H1 (cell line): ENCODE results near the gene TGFB1. TPM values are rescaled to one million over a fixed set of nuclear protein-coding genes. Genes with fewer than 3 reads are reported as not detected.

Experiments used
- CTCF ChIA-PET: fragments of 300-600 bp; sonication (Branson Sonifier 250); formaldehyde crosslinking; loops from one replicate; lab custom pipeline; 2021; ENCODE audit not compliant: partially characterized antibody; lab: Charles Lee
- POLR2A ChIA-PET: fragments of 300-600 bp; sonication (Branson Sonifier 250); formaldehyde crosslinking; loops from one replicate; lab custom pipeline; 2021; ENCODE audit warnings: inconsistent platforms; ENCODE audit not compliant: partially characterized antibody; lab: Charles Lee
- DNase-seq, 2 experiments: peaks; one replicate each; pipeline versions ENCODE4 v3.0.0 to v3.0.0-alpha.2; 2010 to 2022; ENCODE audit warnings: low spot score in 2 of 2, low read depth in 1 of 2, mixed read lengths in 1 of 2
- FAIRE-seq: peaks from 2 replicates; lab custom pipeline; 2011; peaks lifted over from hg19 to GRCh38; lab: Jason Lieb, UNC
- H2AFZ ChIP-seq: 2 replicates; pipeline ENCODE4 v1.8.1; 2012; ENCODE audit warnings: low read length, inconsistent platforms
- H2AK5ac ChIP-seq: 2 replicates; pipeline ENCODE4 v1.6.1; 2013; ENCODE audit warnings: low read depth, low read length
- H2BK120ac ChIP-seq: replicated peaks from 2 replicates; pipeline ENCODE3; 2013; ENCODE audit warnings: low read depth, low read length, inconsistent platforms
- H2BK12ac ChIP-seq: 2 replicates; pipeline ENCODE4 v1.6.1; 2013; ENCODE audit warnings: low read depth, low read length
- H2BK15ac ChIP-seq: 2 replicates; pipeline ENCODE4 v1.6.1; 2013; ENCODE audit warnings: low read length
- H2BK20ac ChIP-seq: 2 replicates; pipeline ENCODE4 v1.6.1; 2013; ENCODE audit warnings: low read length
- H2BK5ac ChIP-seq: 2 replicates; pipeline ENCODE4 v1.6.1; 2013; ENCODE audit warnings: low read depth, low read length
- H3K14ac ChIP-seq: 2 replicates; pipeline ENCODE4 v1.6.1; 2013; ENCODE audit warnings: inconsistent platforms; ENCODE audit not compliant: insufficient read length
- H3K18ac ChIP-seq: 2 replicates; pipeline ENCODE4 v1.6.1; 2013; ENCODE audit warnings: low read length; ENCODE audit errors: extremely low read depth
- H3K23ac ChIP-seq: 2 replicates; pipeline ENCODE4 v1.6.1; 2013; ENCODE audit warnings: inconsistent platforms; ENCODE audit not compliant: insufficient read length
- H3K23me2 ChIP-seq: 2 replicates; pipeline ENCODE4 v1.6.1; 2013; ENCODE audit warnings: low read depth, low read length
- H3K27ac ChIP-seq: 2 replicates; pipeline ENCODE4 v1.6.1; 2011; ENCODE audit warnings: low read depth, low read length, inconsistent platforms
- H3K27me3 ChIP-seq, 4 experiments: replicated peaks in 1 of 4; 1 replicate in 1 of 4; 2 replicates in 3 of 4; pipeline versions ENCODE4 v1.6.1 to v1.8.1; 2011 to 2013; ENCODE audit warnings: low read length in 3 of 4, mild to moderate bottlenecking in 3 of 4, inconsistent platforms in 2 of 4, mixed read lengths in 2 of 4, moderate library complexity in 1 of 4; ENCODE audit not compliant: control insufficient read depth in 3 of 4, insufficient read depth in 3 of 4; ENCODE audit errors: extremely low read depth in 1 of 4
- H3K36me3 ChIP-seq, 4 experiments: 2 replicates each; pipeline versions ENCODE4 v1.6.1 to v1.8.1; 2011 to 2013; ENCODE audit warnings: mild to moderate bottlenecking in 4 of 4, low read length in 3 of 4, moderate library complexity in 2 of 4, control low read depth in 1 of 4, inconsistent platforms in 1 of 4; ENCODE audit not compliant: insufficient read depth in 4 of 4, control insufficient read depth in 2 of 4
- H3K4ac ChIP-seq: replicated peaks from 2 replicates; pipeline ENCODE3; 2013; ENCODE audit warnings: low read length, low read depth, mixed read lengths, inconsistent platforms; ENCODE audit not compliant: insufficient read length
- H3K4me1 ChIP-seq, 4 experiments: replicated peaks in 1 of 4; 1 replicate in 1 of 4; 2 replicates in 3 of 4; pipeline versions ENCODE4 v1.6.1 to v1.8.1; 2011 to 2013; ENCODE audit warnings: low read length in 3 of 4, inconsistent platforms in 2 of 4, mixed read lengths in 1 of 4; ENCODE audit not compliant: insufficient read depth in 4 of 4, control insufficient read depth in 3 of 4
- H3K4me2 ChIP-seq, 2 experiments: 2 replicates each; pipeline versions ENCODE4 v1.6.1 to v1.8.1; 2011 to 2013; ENCODE audit warnings: low read depth in 2 of 2, low read length in 2 of 2, control low read depth in 1 of 2, inconsistent platforms in 1 of 2, mild to moderate bottlenecking in 1 of 2; ENCODE audit not compliant: insufficient read depth in 1 of 2
- H3K4me3 ChIP-seq, 4 experiments: fragments of 200-600, 300-600 bp in 1 of 4; sonication (generic), shearing (Covaris generic), sonication (Bioruptor Twin) in 1 of 4; 2 replicates each; pipeline versions ENCODE4 v1.5.1 to v1.8.1; 2011 to 2016; ENCODE audit warnings: low read length in 4 of 4, low read depth in 3 of 4, control low read depth in 2 of 4, inconsistent platforms in 2 of 4, mild to moderate bottlenecking in 2 of 4, mixed read lengths in 1 of 4, moderate library complexity in 1 of 4; ENCODE audit not compliant: insufficient read depth in 2 of 4; ENCODE audit errors: extremely low read depth in 1 of 4
- H3K56ac ChIP-seq: replicated peaks from 2 replicates; pipeline ENCODE3; 2013; ENCODE audit warnings: low read depth, mild to moderate bottlenecking, mixed read lengths, low read length, inconsistent platforms; ENCODE audit not compliant: insufficient read length
- H3K79me1 ChIP-seq: 2 replicates; pipeline ENCODE4 v1.6.1; 2013; ENCODE audit warnings: low read depth, low read length, control low read depth
- H3K79me2 ChIP-seq, 2 experiments: 2 replicates each; pipeline versions ENCODE4 v1.6.1 to v1.8.1; 2012 to 2013; ENCODE audit warnings: low read length in 2 of 2, mild to moderate bottlenecking in 2 of 2, inconsistent platforms in 1 of 2; ENCODE audit not compliant: insufficient read depth in 2 of 2, control insufficient read depth in 1 of 2
- H3K9ac ChIP-seq, 4 experiments: replicated peaks in 1 of 4; 1 replicate in 1 of 4; 2 replicates in 3 of 4; pipeline versions ENCODE4 v1.6.1 to v1.8.1; 2011 to 2013; ENCODE audit warnings: low read depth in 3 of 4, low read length in 3 of 4, control low read depth in 2 of 4, mild to moderate bottlenecking in 2 of 4, moderate library complexity in 2 of 4, inconsistent platforms in 1 of 4; ENCODE audit errors: extremely low read depth in 1 of 4
- H3K9me3 ChIP-seq, 2 experiments: 2 replicates each; pipeline versions ENCODE4 v1.6.1 to v1.8.1; 2012 to 2013; ENCODE audit warnings: mild to moderate bottlenecking in 2 of 2, moderate library complexity in 2 of 2, control low read depth in 1 of 2, inconsistent platforms in 1 of 2, low read depth in 1 of 2, low read length in 1 of 2, mixed read lengths in 1 of 2; ENCODE audit not compliant: insufficient read depth in 2 of 2
- H4K20me1 ChIP-seq, 2 experiments: replicated peaks in 1 of 2; 2 replicates each; pipeline versions ENCODE3 to v1.8.1; 2011 to 2013; ENCODE audit warnings: inconsistent platforms in 2 of 2, low read length in 2 of 2, mild to moderate bottlenecking in 1 of 2; ENCODE audit not compliant: insufficient read depth in 2 of 2, control insufficient read depth in 1 of 2
- H4K5ac ChIP-seq: 2 replicates; pipeline ENCODE4 v1.6.1; 2013; ENCODE audit warnings: low read length, low read depth, mixed read lengths, inconsistent platforms; ENCODE audit not compliant: insufficient read length
- H4K8ac ChIP-seq: 2 replicates; pipeline ENCODE4 v1.8.0; 2013; ENCODE audit warnings: mild to moderate bottlenecking, moderate library complexity, low read length, inconsistent platforms; ENCODE audit not compliant: insufficient read depth; ENCODE audit errors: extremely low read depth
- H4K91ac ChIP-seq: replicated peaks from 2 replicates; pipeline ENCODE3; 2013; ENCODE audit warnings: low read length, mixed read lengths, inconsistent platforms; ENCODE audit not compliant: insufficient read length
- BRCA1 ChIP-seq: IDR thresholded peaks from 2 replicates; pipeline ENCODE4 v1.6.1; 2012; ENCODE audit warnings: low read depth, low read length, improper control_type of control experiment
- CBX8 ChIP-seq: fragments of 300-800, 300-1000 bp; sonication (generic); IDR thresholded peaks from 2 replicates; pipeline ENCODE4 v1.7.1; 2016; ENCODE audit warnings: low read depth, low read length, borderline replicate concordance
- CTBP2 ChIP-seq: IDR thresholded peaks from 2 replicates; pipeline ENCODE4 v1.7.0; 2011; ENCODE audit warnings: borderline replicate concordance, mild to moderate bottlenecking, moderate library complexity, mixed read lengths, low read length; ENCODE audit not compliant: insufficient read depth, insufficient read length
- KDM5A ChIP-seq: fragments of 200-600 bp; IDR thresholded peaks from 2 replicates; pipeline ENCODE4 v1.7.1; 2012; ENCODE audit warnings: mild to moderate bottlenecking, low read length, inconsistent platforms, mixed read lengths
- NRF1 ChIP-seq: IDR thresholded peaks from 2 replicates; pipeline ENCODE4 v1.6.1; 2011; ENCODE audit warnings: mild to moderate bottlenecking, low read depth, low read length, improper control_type of control experiment
- POLR2A ChIP-seq, 2 experiments: IDR thresholded peaks; 1 replicate in 1 of 2; 2 replicates in 1 of 2; pipeline ENCODE4 v1.6.1; 2011; ENCODE audit warnings: low read depth in 2 of 2, low read length in 2 of 2, mild to moderate bottlenecking in 2 of 2; ENCODE audit errors: control extremely low read depth in 1 of 2
- POU5F1 ChIP-seq: IDR thresholded peaks from 2 replicates; pipeline ENCODE4 v1.6.1; 2011; ENCODE audit warnings: low read depth, mild to moderate bottlenecking, low read length, moderate library complexity
- SIX5 ChIP-seq: IDR thresholded peaks from 2 replicates; pipeline ENCODE4 v1.6.1; 2011; ENCODE audit warnings: mild to moderate bottlenecking, low read depth, low read length
- SRF ChIP-seq: IDR thresholded peaks from 2 replicates; pipeline ENCODE4 v1.6.1; 2011; ENCODE audit warnings: mild to moderate bottlenecking, low read depth, low read length, moderate library complexity
- TBP ChIP-seq: IDR thresholded peaks from 2 replicates; pipeline ENCODE4 v1.6.1; 2011; ENCODE audit warnings: low read depth, low read length, improper control_type of control experiment
- WGBS, 2 experiments: shearing (Covaris generic) in 1 of 2; methylation state at CpG; one replicate each; pipeline versions ENCODE4 v1.1.6 to v1.1.7; 2013 to 2015; ENCODE audit warnings: low lambda C conversion rate in 2 of 2, mixed read lengths in 2 of 2, inconsistent platforms in 1 of 2, low coverage in 1 of 2, missing lambda C conversion rate in 1 of 2; ENCODE audit not compliant: insufficient replicate concordance in 2 of 2, insufficient coverage in 1 of 2, insufficient read length in 1 of 2; ENCODE audit errors: extremely low coverage in 1 of 2, missing lambda C conversion rate in 1 of 2; 5-methylcytosine and 5-hydroxymethylcytosine counted together
- polyA plus RNA-seq, 7 experiments: library from polyadenylated mRNA; depleted of rRNA in 3 of 7; stranded (reverse) in 5 of 7; unstranded in 2 of 7; fragments of >200 nt in 5 of 7; fragments of 200-250 nt in 2 of 7; gene quantifications; 1 replicate in 5 of 7; 2 replicates in 1 of 7; 4 replicates in 1 of 7; pipeline versions ENCODE4 v1.2.1 to v1.2.3, GENCODE V29; 2011 to 2013; ENCODE audit warnings: missing spikeins in 2 of 7, mixed read lengths in 2 of 7
- total RNA-seq: library from RNA; stranded (reverse); fragmentation: NEBNext Ultra II Directional; extraction: Animal tissue kit (Norgen Biotek cat#: 25700); gene quantifications from 2 replicates; pipeline ENCODE4 v1.2.1, GENCODE V29; 2021
- TF ChIP-seq, protein P1 (sequence below): IDR thresholded peaks from 2 replicates; pipeline ENCODE4 v1.6.1; 2012; ENCODE audit warnings: inconsistent platforms
- TF ChIP-seq, protein P2 (sequence below): IDR thresholded peaks from 2 replicates; pipeline ENCODE4 v1.6.1; 2011; ENCODE audit warnings: low read depth, mild to moderate bottlenecking, low read length; ENCODE audit not compliant: insufficient read depth

Gene TGFB1
- total and polyA plus RNA-seq, 2 of the 8 experiments (the other 6 are each of a cell fraction or from before 2014, with no cell fraction given), result 1.7 to 10.6 TPM

DNA sequence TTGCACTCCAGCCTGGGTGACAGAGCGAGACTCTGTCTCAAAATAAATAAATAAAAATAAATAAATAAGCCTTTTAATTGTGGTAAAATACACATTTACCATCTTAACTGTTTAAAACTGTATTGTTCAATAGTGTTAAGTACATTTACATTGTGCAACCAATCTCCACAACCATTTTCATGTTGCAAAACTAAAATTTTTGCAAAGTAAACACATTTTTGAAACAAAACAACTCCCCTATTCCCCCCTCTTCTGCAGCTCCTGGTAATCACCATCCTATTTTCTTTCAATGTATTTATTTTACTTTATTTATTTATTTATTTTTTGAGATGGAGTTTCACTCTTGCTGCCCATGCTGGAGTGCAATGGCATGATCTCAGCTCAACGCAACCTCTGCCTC, 16.0 kb upstream of the TGFB1 start:
- Histone ChIP-seq H3K9me3 (no peaks in the 10 kb centered on the region), H3K14ac (no peak overlapping the region), H2AK5ac (no peak overlapping the region), H4K5ac (no peak overlapping the region), H2BK120ac (no peak overlapping the region), H3K4ac (no peak overlapping the region), H3K23me2 (no peaks in the 10 kb centered on the region; the same call in 1 of the 2 replicates), H2AFZ (no peak overlapping the region), H3K27me3 (no peaks in the 10 kb centered on the region), H2BK15ac (no peak overlapping the region), H4K8ac (no peak overlapping the region), H2BK12ac (no peak overlapping the region), H4K20me1 (no peaks in the 10 kb centered on the region), H3K79me1 (peaks cover under 1% of the 10 kb centered on the region), H3K9ac (no peak overlapping the region), H3K27ac (no peak overlapping the region), H3K4me3 (no peak overlapping the region), H3K36me3 (no peaks in the 10 kb centered on the region), H3K4me2 (no peak overlapping the region), H2BK20ac (no peak overlapping the region), H2BK5ac (no peak overlapping the region), H4K91ac (no peak overlapping the region), H3K4me1 (no peaks in the 10 kb centered on the region; a peak in 1 of 7 replicates), H3K18ac (no peak overlapping the region), H3K23ac (no peak overlapping the region), H3K79me2 (no peaks in the 10 kb centered on the region), H3K56ac (no peak overlapping the region)
- POLR2A ChIA-PET, result interaction anchor here (0.7 kb wide), 1 partner anchor 26 kb away, joined by 3 read pairs; no protein-coding TSS in a partner anchor
- 95% methylated on average over 2 of the region's 2 CpGs; no CpG with 5 or more reads in 1 of the 2 experiments for WGBS, 2 experiments
- DNase-seq (no peak), FAIRE-seq (no peak)
- CTCF ChIA-PET, result interaction anchor here (1.3 to 1.4 kb wide), 2 partner anchors 38 to 200 kb away, joined by 3 to 4 read pairs; no protein-coding TSS in a partner anchor
- TF ChIP-seq, protein P1, sequence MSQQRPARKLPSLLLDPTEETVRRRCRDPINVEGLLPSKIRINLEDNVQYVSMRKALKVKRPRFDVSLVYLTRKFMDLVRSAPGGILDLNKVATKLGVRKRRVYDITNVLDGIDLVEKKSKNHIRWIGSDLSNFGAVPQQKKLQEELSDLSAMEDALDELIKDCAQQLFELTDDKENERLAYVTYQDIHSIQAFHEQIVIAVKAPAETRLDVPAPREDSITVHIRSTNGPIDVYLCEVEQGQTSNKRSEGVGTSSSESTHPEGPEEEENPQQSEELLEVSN, result no peak
- no peak for TF ChIP-seq KDM5A
- TF ChIP-seq POLR2A (IDR thresholded peaks at IDR 0.05; ENCODE audit: control extremely low read depth in 1 of 2, low read depth in 2 of 2, low read length in 2 of 2), result no peak
- TF ChIP-seq NRF1, result no peak
- TF ChIP-seq CTBP2, result no peak
- TF ChIP-seq SIX5, result no peak
- TF ChIP-seq TBP, result no peak
- TF ChIP-seq CBX8, result no peak
- TF ChIP-seq POU5F1, result no peak
- no peak for TF ChIP-seq BRCA1
- TF ChIP-seq, protein P2, sequence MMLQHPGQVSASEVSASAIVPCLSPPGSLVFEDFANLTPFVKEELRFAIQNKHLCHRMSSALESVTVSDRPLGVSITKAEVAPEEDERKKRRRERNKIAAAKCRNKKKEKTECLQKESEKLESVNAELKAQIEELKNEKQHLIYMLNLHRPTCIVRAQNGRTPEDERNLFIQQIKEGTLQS, result no peak
- no peak for TF ChIP-seq SRF
